Measurements from ENCODE around the gene ZNF202. TPM values are rescaled to one million over a fixed set of nuclear protein-coding genes. Genes with fewer than 3 reads are reported as not detected.

The ZNF202 gene
- total RNA-seq, 1 experiment from 2014 or later, result 5.5 TPM

DNA sequence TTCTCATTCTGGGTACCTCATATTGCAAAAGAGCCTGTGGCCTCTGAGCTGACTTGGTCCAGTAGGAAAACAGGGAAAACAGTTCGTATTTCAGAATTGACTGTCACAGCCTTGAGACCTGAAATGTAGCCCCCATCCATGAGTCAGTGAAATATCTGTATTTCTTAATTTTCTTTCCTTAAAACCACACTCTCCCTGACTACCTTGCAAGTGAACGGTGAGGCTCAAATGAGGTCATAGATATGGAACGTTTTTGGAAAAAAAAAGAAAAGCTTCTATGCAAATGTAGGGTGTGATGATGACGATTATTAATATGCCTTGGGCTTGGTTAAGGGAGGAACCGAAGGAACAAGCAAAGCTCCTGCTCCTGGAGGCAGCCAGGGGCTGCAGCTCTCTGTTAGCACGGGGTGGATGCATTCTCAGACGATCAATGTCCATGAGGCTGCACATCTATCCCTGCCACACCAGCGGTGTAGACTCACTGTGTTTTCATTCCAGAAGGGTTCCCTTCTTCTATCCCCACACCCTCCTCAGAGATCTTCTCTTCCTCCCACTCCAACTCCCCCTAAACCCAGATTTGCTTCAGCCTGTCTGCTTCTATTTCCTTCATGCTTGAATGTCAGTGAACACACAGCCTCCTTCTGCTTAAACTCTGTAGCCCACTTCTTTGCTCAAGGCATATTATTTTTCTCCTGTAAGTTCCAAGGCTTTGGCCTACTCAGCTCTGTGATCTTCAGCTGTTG lies 57.9 kb downstream of the ZNF202 start:
- no peak for DNase-seq (ENCODE audit: low read depth)

DNA sequence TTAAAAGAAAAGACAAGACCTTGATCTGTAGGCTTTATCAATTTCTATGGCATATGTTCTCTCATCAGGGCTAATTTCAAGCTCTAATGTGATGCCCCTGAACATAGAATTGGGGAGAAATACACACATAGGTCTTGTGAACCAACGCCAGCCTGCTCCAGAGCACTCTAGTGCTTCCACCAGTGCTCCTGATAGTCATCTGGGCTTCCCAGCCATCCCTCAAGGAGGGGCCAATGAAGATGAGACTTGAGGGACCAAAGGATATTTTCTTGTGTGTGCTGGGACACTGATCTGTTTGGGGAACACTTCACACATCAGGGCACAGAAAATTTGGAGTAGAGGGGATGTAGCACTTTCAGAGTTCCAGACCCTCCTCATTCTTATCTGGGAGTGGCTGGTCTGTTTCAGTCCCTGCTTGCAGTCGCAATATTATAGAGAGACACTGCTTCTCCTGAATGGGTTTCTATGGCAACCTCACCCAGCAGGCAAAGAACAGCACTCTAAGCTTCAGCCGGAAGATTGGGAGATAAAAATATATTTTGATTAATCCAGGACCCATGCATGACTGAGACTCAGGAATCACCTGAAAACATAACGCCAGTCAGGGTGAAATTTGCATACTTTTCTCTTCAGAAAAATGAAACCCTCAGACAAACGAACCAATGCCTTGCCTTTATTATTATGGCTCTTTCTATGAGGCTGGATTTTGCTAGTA lies 58.6 kb downstream of the ZNF202 start:
- DNase-seq (ENCODE audit: low read depth), result no peak

DNA sequence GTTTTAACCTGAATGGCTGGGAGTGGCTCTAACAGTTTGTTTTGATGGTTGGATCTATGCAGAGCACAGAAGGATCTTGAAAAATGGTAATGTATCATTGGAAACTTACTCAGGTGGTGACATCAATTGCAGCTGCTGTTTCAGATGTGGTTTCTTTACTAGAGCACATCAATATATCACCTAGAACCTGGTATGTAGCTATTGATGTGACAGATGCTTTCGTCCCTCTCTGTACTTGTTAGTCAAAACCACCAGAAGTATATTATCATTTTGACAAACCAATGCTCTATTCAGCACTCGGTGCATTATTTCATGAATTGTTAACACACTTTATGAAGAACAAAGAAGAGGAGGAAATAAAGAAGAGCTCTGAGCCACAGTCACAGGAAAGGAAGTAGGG lies 60.4 kb downstream of the ZNF202 start:
- no peak for DNase-seq (ENCODE audit: low read depth)

DNA sequence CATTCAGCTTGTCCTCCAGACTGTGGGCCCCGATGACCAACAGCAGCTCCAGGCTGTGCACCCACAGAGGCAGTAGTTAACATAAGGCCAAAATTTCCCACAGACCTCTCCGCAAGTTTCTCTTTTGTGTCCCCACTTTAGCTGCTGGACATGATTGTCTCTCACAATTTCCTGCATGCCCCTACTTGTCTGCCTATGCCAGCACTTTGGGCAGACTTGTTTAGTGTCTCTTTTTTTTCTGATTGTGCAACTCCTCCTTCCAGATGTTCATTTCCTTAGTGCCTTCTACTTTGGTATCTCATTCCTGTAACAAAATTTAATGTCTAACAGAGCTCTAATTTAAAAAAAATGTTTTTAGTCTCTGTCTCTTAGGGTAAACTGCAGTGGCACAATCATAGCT lies 63.2 kb downstream of the ZNF202 start:
- no peak for DNase-seq (ENCODE audit: low read depth)

DNA sequence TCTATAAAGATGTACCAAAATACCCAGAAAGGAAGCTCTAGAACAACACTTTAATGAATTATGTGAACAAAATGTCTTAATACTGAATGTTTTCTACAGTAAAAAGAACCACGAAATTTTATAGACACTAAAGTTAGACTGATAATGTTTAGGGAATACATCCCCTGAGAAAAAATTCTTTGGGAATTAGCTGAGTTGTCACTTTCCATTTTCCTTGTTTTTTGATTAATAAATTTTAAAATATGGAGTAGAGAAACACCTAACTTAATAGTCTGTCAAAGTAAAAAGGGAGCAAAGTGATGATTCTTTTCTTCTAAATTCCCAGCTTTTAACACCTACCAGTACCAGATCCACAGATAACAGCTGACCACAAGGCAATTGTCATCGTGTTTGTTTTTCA lies 64.0 kb downstream of the ZNF202 start:
- no peak for DNase-seq (ENCODE audit: low read depth)

DNA sequence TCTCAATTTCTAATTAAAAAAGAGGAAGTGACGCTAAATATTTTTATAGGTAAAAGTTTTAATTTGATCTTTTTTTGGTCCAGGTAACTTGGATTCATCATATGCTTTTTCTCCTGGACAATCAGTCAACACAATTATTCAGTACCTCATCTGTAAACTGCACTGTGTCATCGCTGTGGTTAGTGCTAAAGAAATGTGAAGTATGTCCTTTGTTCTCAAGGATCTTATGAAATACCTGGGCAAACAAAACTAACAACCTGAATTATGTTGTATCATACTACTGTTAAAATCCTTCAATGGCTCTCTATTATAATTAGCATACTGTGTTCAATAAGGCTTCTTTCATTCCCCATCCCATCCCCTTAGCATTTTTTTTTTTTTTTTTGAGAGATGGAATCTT lies 67.2 kb downstream of the ZNF202 start:
- DNase-seq (ENCODE audit: low read depth), result no peak

Other genes with a start within 250 kb of the ZNF202 start
- not detected in 2 replicates for gene SCN3B, start 87.0 kb downstream of the ZNF202 start, total RNA-seq (2014; rRNA removed; shearing (Covaris generic))
- gene OR6X1, start 12.9 kb upstream of the ZNF202 start, total RNA-seq (2014; rRNA removed; shearing (Covaris generic)), result not detected in 2 replicates
- gene OR6M1, start 64.7 kb upstream of the ZNF202 start, total RNA-seq (2014; rRNA removed; shearing (Covaris generic)), result not detected in 2 replicates
- not detected in 2 replicates for gene TMEM225, start 144.0 kb upstream of the ZNF202 start, total RNA-seq (2014; rRNA removed; shearing (Covaris generic))
- not detected in 2 replicates for gene OR8D4, start 160.5 kb upstream of the ZNF202 start, total RNA-seq (2014; rRNA removed; shearing (Covaris generic))
- gene OR4D5, start 198.0 kb upstream of the ZNF202 start, total RNA-seq (2014; rRNA removed; shearing (Covaris generic)), result not detected in 2 replicates
- gene OR6T1, start 202.2 kb upstream of the ZNF202 start, total RNA-seq (2014; rRNA removed; shearing (Covaris generic)), result not detected in 2 replicates
- not detected in 2 replicates for gene OR10S1, start 236.1 kb upstream of the ZNF202 start, total RNA-seq (2014; rRNA removed; shearing (Covaris generic))

Data from RPMI7951 (cell line).